ENCODE measurements around the gene PKNOX2.

PKNOX2 gene

GRCh38 chr11:125155100-125155444 lies 9.5 kb upstream of the PKNOX2 start:
- DNase-seq (ENCODE audit: low read depth): no peak

- no peak for DNase-seq (ENCODE audit: low read depth)
Measured at GRCh38 chr11:125155767-125156166, 8.8 kb upstream of the PKNOX2 start.

GRCh38 chr11:125156346-125157117 lies 8.0 kb upstream of the PKNOX2 start:
- no peak for DNase-seq (ENCODE audit: low read depth)

- DNase-seq (ENCODE audit: low read depth): no peak
Measured at GRCh38 chr11:125157118-125157733, 7.3 kb upstream of the PKNOX2 start.

- DNase-seq (ENCODE audit: low read depth): no peak
Measured at GRCh38 chr11:125157953-125158680, 6.4 kb upstream of the PKNOX2 start.

GRCh38 chr11:125162743-125163142 lies 1.8 kb upstream of the PKNOX2 start:
- no peak for DNase-seq (ENCODE audit: low read depth)

- DNase-seq (ENCODE audit: low read depth): no peak
Measured at GRCh38 chr11:125163431-125164063, 1.0 kb upstream of the PKNOX2 start.

GRCh38 chr11:125164091-125164421 lies 495 bp upstream of the PKNOX2 start:
- no peak for DNase-seq (ENCODE audit: low read depth)

- DNase-seq (ENCODE audit: low read depth): peak; percentile 45
Measured at GRCh38 chr11:125165111-125165842, 726 bp downstream of the PKNOX2 start.

- DNase-seq (ENCODE audit: low read depth): peak; percentile 30
Measured at GRCh38 chr11:125165843-125166763, 1.6 kb downstream of the PKNOX2 start.

- no peak for DNase-seq (ENCODE audit: low read depth)
Measured at GRCh38 chr11:125166764-125167291, 2.3 kb downstream of the PKNOX2 start.

GRCh38 chr11:125167292-125167953 lies 2.9 kb downstream of the PKNOX2 start:
- DNase-seq (ENCODE audit: low read depth): peak; percentile 51

GRCh38 chr11:125167954-125168835 lies 3.6 kb downstream of the PKNOX2 start:
- peak; percentile 81 for DNase-seq (ENCODE audit: low read depth)

- peak; percentile 70 for DNase-seq (ENCODE audit: low read depth)
Measured at GRCh38 chr11:125168918-125169456, 4.4 kb downstream of the PKNOX2 start.

- no peak for DNase-seq (ENCODE audit: low read depth)
Measured at GRCh38 chr11:125170001-125170509, 5.5 kb downstream of the PKNOX2 start.

- peak; percentile 93 for DNase-seq (ENCODE audit: low read depth)
Measured at GRCh38 chr11:125170510-125171031, 6.0 kb downstream of the PKNOX2 start.

GRCh38 chr11:125171974-125172373 lies 7.4 kb downstream of the PKNOX2 start:
- DNase-seq (ENCODE audit: low read depth): no peak

- no peak for DNase-seq (ENCODE audit: low read depth)
Measured at GRCh38 chr11:125173027-125173426, 8.5 kb downstream of the PKNOX2 start.
